Peyer's patch (tissue), 4 donors: ENCODE measurements around the gene MC2R. TPM values are rescaled to one million over a fixed set of nuclear protein-coding genes. Genes with fewer than 3 reads are reported as not detected.

ENCODE experiments used
- DNase-seq, 3 donors: peaks; one replicate each; pipeline ENCODE4 v3.0.0-alpha.2; 2017 to 2019
- H3K27ac ChIP-seq, 4 donors: fragments of 200-600 bp; sonication (generic); one replicate each; pipeline ENCODE4 v1.5.1; 2016 to 2019
- H3K27me3 ChIP-seq, 2 donors: fragments of 200-600 bp; sonication (generic); one replicate each; pipeline ENCODE4 v1.5.1; 2019
- H3K36me3 ChIP-seq, 3 donors: fragments of 200-600 bp; sonication (generic); one replicate each; pipeline ENCODE4 v1.5.1; 2016 to 2019
- H3K4me1 ChIP-seq, 4 donors: fragments of 200-600 bp; sonication (generic); one replicate each; pipeline ENCODE4 v1.5.1; 2016 to 2019
- H3K4me3 ChIP-seq, 4 donors: fragments of 200-600 bp; sonication (generic); 1 replicate in 3 of 4; 2 replicates in 1 of 4; pipeline ENCODE4 v1.5.1; 2016 to 2019; ENCODE audit warnings: mild to moderate bottlenecking in 1 of 4
- H3K9me3 ChIP-seq, 4 donors: fragments of 200-600 bp; sonication (generic); one replicate each; pipeline ENCODE4 v1.5.1; 2016 to 2019; ENCODE audit warnings: mild to moderate bottlenecking in 1 of 4
- POLR2A ChIP-seq, 2 donors: fragments of 450-650 bp; IDR thresholded peaks; one replicate each; pipeline ENCODE4 v1.5.1; 2017; ENCODE audit warnings: antibody characterized with exemption in 2 of 2, mild to moderate bottlenecking in 2 of 2, moderate library complexity in 2 of 2
- total RNA-seq, 4 donors: library from RNA; depleted of rRNA; stranded (reverse); fragments of >200 nt; gene quantifications; one replicate each; pipeline ENCODE4 v1.1.0, GENCODE V29; 2016
- TF ChIP-seq, protein P1 (sequence below), 6 experiments: fragments of 450-650 bp in 4 of 6; fragments of 200-600 bp in 2 of 6; sonication (generic) in 1 of 6; IDR thresholded peaks; one replicate each; pipeline ENCODE4 v1.5.1; 2017 to 2019; ENCODE audit warnings: antibody characterized with exemption in 6 of 6, mild to moderate bottlenecking in 3 of 6, moderate library complexity in 1 of 6

MC2R gene
- total RNA-seq, 4 donors from 2014 or later: not detected

DNA sequence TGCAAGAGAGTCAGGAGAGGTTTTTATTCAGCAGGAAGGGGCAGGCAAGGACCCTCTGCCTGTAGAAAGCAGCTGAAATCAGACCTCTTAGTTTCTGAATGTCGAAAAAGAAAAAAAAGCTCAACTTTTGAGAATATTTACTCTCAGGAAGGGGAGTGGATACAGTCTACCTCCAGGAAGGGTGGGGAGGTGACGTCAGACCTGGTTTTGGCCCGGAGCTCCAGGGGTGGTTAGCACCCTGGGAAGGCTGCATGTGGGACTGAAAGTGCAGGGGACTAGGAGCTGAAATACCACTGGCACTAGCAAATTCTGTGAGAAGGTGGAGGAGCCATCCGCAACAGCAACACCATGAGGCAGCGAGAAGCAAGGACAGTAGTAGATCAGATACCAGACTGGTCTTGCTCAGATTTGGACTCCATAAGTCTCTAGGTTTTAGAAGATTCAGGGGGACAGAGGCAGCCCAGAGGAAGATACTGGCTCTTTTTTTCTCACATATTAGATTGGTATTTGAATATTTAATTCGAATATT is 19.8 kb downstream of the MC2R start:
- Histone ChIP-seq H3K27ac (no peak overlapping the region), H3K36me3 (no peaks in the 10 kb centered on the region), H3K4me3 (no peak overlapping the region), H3K27me3 (no peaks in the 10 kb centered on the region), H3K4me1 (no peaks in the 10 kb centered on the region), H3K9me3 (no peaks in the 10 kb centered on the region)
- no peak for DNase-seq
- no peak for TF ChIP-seq POLR2A (IDR thresholded peaks at IDR 0.05)
- TF ChIP-seq, protein P1, sequence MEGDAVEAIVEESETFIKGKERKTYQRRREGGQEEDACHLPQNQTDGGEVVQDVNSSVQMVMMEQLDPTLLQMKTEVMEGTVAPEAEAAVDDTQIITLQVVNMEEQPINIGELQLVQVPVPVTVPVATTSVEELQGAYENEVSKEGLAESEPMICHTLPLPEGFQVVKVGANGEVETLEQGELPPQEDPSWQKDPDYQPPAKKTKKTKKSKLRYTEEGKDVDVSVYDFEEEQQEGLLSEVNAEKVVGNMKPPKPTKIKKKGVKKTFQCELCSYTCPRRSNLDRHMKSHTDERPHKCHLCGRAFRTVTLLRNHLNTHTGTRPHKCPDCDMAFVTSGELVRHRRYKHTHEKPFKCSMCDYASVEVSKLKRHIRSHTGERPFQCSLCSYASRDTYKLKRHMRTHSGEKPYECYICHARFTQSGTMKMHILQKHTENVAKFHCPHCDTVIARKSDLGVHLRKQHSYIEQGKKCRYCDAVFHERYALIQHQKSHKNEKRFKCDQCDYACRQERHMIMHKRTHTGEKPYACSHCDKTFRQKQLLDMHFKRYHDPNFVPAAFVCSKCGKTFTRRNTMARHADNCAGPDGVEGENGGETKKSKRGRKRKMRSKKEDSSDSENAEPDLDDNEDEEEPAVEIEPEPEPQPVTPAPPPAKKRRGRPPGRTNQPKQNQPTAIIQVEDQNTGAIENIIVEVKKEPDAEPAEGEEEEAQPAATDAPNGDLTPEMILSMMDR (IDR thresholded peaks at IDR 0.05): no peak

DNA sequence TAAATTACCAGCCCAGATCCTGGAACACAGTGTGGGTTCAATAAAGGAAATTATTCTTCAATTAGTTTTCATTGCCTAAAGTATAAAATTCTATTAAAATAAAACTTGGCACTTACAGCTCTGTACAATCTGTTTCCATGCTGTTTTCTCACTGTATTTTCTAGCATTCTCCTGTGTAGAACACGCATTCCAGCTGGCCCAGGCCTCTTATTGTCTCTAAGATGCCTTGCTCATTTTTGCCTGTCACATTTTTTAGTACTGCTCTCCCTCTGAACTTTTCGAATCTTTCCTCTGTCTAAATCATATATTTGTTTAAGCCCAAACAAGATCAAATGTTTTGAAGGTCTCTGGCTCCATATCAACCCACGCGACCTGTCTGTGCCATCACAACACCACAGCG is 20.8 kb downstream of the MC2R start:
- no peaks in the 10 kb centered on the region for H3K4me1 ChIP-seq
- H3K27me3 ChIP-seq: no peaks in the 10 kb centered on the region
- no peak overlapping the region for H3K27ac ChIP-seq
- H3K9me3 ChIP-seq: no peaks in the 10 kb centered on the region
- no peak for DNase-seq
- TF ChIP-seq POLR2A (IDR thresholded peaks at IDR 0.05): no peak
- TF ChIP-seq, protein P1 (IDR thresholded peaks at IDR 0.05): no peak
- no peaks in the 10 kb centered on the region for H3K36me3 ChIP-seq
- H3K4me3 ChIP-seq: no peak overlapping the region

DNA sequence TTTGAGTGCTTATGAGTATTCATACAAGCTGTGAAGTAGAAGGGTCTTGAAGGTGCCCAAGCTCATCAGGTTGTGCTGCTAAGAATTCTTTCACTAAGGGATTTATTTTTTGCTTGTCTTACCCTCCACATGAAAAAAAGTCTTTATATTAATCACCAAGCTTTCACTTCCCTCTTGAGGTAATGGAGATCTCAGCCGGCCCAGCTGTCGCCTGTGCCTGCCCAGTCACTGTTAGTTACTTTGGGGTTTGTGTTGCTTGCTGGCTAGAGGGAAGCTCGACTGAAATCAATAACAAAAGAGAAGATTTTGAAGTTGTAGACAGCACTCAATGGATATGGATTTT is 21.9 kb downstream of the MC2R start:
- no peaks in the 10 kb centered on the region for H3K36me3 ChIP-seq
- no peak for TF ChIP-seq POLR2A (IDR thresholded peaks at IDR 0.05)
- TF ChIP-seq, protein P1 (IDR thresholded peaks at IDR 0.05): no peak
- no peak for DNase-seq
- H3K27ac ChIP-seq: peak overlapping the region in 1 of 4 donors; percentile 5
- H3K9me3 ChIP-seq: no peaks in the 10 kb centered on the region
- no peak overlapping the region for H3K4me3 ChIP-seq
- H3K4me1 ChIP-seq: no peaks in the 10 kb centered on the region
- H3K27me3 ChIP-seq: no peaks in the 10 kb centered on the region

DNA sequence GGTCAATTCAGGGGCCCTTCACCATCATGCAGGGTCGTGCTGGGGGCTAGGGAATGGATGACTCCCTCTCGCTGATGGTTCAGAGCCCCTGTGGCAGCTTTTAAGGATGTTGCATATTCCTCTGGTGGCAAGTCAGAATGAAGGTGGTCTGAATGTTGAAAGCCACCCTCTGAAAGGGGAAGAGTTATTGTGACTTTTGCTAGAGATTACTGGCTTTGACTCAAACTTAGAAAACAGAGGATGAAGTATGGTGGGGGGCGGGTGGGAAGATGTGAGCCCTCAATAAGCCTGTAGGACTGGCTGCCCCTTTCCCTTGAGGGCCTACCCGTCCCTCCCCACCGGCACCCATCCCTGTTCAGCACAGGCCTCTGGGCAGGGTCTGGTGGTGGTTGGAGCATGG is 23.2 kb downstream of the MC2R start:
- Histone ChIP-seq H3K4me1 (no peaks in the 10 kb centered on the region), H3K27me3 (no peaks in the 10 kb centered on the region), H3K27ac (no peak overlapping the region), H3K9me3 (no peaks in the 10 kb centered on the region), H3K36me3 (no peaks in the 10 kb centered on the region), H3K4me3 (no peak overlapping the region)
- no peak for TF ChIP-seq POLR2A (IDR thresholded peaks at IDR 0.05)
- TF ChIP-seq, protein P1 (IDR thresholded peaks at IDR 0.05): no peak
- DNase-seq: no peak

DNA sequence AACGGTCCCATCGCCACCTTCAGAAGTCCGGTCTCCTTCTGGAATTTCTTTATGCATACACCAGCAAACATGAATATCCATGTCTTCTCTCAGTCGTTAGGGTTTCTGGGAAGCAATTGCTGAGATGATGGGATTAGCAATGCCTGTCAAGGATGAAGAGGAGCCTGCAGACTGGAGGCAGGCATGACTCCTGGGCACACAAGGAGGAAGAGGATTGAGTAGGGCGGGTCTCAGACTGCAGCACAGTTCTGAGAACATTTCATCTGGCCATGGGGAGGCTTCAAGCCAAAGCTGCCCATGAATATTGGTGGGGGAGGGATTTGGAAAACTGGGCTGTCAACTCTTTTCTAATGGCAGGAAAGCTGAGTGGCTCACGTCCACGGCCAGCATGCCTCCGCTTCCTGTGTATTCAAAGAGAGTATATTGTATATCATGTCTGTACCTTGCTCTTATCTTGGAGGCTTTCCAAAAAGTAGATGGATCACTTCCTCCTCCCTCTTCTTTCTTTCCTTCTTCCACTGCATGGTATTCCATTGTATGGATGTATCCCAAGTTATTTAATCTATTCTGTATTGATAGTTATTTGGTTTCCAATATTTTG is 24.5 kb downstream of the MC2R start:
- H3K36me3 ChIP-seq: no peaks in the 10 kb centered on the region
- H3K9me3 ChIP-seq: no peaks in the 10 kb centered on the region
- H3K27me3 ChIP-seq: no peaks in the 10 kb centered on the region
- TF ChIP-seq, protein P1 (IDR thresholded peaks at IDR 0.05): no peak
- TF ChIP-seq POLR2A (IDR thresholded peaks at IDR 0.05): no peak
- H3K4me3 ChIP-seq: no peak overlapping the region
- no peak for DNase-seq
- no peak overlapping the region for H3K27ac ChIP-seq
- H3K4me1 ChIP-seq: no peaks in the 10 kb centered on the region

DNA sequence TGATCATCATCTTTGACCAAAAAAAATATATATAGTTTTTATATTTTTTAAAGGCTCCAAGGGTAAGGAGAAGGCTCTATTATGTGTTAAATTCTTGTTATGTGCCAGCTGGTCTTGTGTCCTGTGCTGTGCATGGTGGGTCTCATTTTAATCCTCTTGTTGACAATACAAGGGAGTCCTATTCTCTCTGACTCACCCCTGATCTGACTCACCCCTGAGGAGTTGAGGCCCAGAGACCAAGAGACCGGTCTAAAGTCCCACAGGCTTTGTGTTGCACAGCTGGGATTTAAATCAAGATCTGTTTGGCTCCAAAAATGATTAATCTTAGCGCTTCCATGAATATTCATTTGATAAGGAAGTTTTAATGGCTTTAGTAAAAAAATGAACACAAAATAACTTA is 25.7 kb downstream of the MC2R start:
- no peak for TF ChIP-seq POLR2A (IDR thresholded peaks at IDR 0.05)
- TF ChIP-seq, protein P1 (IDR thresholded peaks at IDR 0.05): no peak
- no peaks in the 10 kb centered on the region for H3K27me3 ChIP-seq

More for the DNA sequence above, 25.7 kb downstream of the MC2R start:
- Histone ChIP-seq H3K4me3 (no peak overlapping the region), H3K9me3 (no peaks in the 10 kb centered on the region), H3K4me1 (no peaks in the 10 kb centered on the region), H3K27ac (no peak overlapping the region), H3K36me3 (no peaks in the 10 kb centered on the region)
- DNase-seq: no peak
